ENCODE measurements around the gene SPTAN1.
A peak's percentile ranks its signal among the peaks of the same experiment; 100 is the strongest.
"Not testable (repeated sequence)": the region's sequence is repeated elsewhere in the genome, so short reads cannot be mapped to it uniquely, and the experiment has no call there.

SPTAN1 gene

GRCh38 chr9:128552153-128552743, at the start of gene SPTAN1:
Gene SPTAN1 (plus strand): TSS chr9:128552587. CDS start chr9:128566741, 14,154 bp downstream.
- DNase-seq = peak; percentile 88 to 91

GRCh38 chr9:128503415-128503825, 49.0 kb upstream of the SPTAN1 start:
- DNase-seq = not testable (repeated sequence)

- no peak for DNase-seq
These were observed 48.5 kb upstream of the SPTAN1 start for GRCh38 chr9:128503870-128504269.

GRCh38 chr9:128504485-128505413, 47.6 kb upstream of the SPTAN1 start, which contains the start of gene GLE1:
Gene GLE1 (plus strand): TSS chr9:128504719. CDS start chr9:128504806, 87 bp downstream.
- DNase-seq = peak; percentile 90 to 96

GRCh38 chr9:128505414-128505765, 47.0 kb upstream of the SPTAN1 start:
- peak in 1 of 2 experiments; percentile 14 for DNase-seq

- DNase-seq = not testable (repeated sequence)
These were observed 46.5 kb upstream of the SPTAN1 start for GRCh38 chr9:128505906-128506305.

GRCh38 chr9:128512820-128513219, 39.6 kb upstream of the SPTAN1 start:
- no peak for DNase-seq

GRCh38 chr9:128521956-128522355, 30.4 kb upstream of the SPTAN1 start:
- no peak for DNase-seq

GRCh38 chr9:128523199-128523925, 29.0 kb upstream of the SPTAN1 start:
- peak; percentile 80 to 96 for DNase-seq

- no peak for DNase-seq
These were observed 25.7 kb upstream of the SPTAN1 start for GRCh38 chr9:128526720-128527119.

GRCh38 chr9:128528445-128529160, 23.8 kb upstream of the SPTAN1 start:
- no peak for DNase-seq

GRCh38 chr9:128529191-128529590, 23.2 kb upstream of the SPTAN1 start:
- DNase-seq = no peak

GRCh38 chr9:128532581-128532980, 19.8 kb upstream of the SPTAN1 start:
- no peak for DNase-seq

GRCh38 chr9:128540634-128541360, 11.6 kb upstream of the SPTAN1 start:
- DNase-seq = no peak

- DNase-seq = no peak
These were observed 5.9 kb upstream of the SPTAN1 start for GRCh38 chr9:128546504-128546903.

GRCh38 chr9:128548876-128549275, 3.5 kb upstream of the SPTAN1 start:
- peak; percentile 24 to 64 for DNase-seq

- DNase-seq = no peak
These were observed 2.2 kb upstream of the SPTAN1 start for GRCh38 chr9:128550226-128550625.

- peak; percentile 53 to 85 for DNase-seq
These were observed 1.4 kb upstream of the SPTAN1 start for GRCh38 chr9:128550770-128551656.

GRCh38 chr9:128551657-128552152, 682 bp upstream of the SPTAN1 start:
- DNase-seq = no peak

GRCh38 chr9:128552744-128553440, 505 bp downstream of the SPTAN1 start:
- peak; percentile 40 to 72 for DNase-seq

Data from NCI-H524 (cell line).